Transverse colon (tissue), 4 donors: ENCODE results near the gene C1orf21. TPM values are rescaled to one million over a fixed set of nuclear protein-coding genes. Genes with fewer than 3 reads are reported as not detected.
A peak's percentile ranks its signal among the peaks of the same experiment; 100 is the strongest.

ENCODE experiments used
- DNase-seq: peaks from one replicate; pipeline ENCODE4 v3.0.0-alpha.2; 2019
- H3K27ac ChIP-seq, 4 donors: fragments of 200-600 bp; sonication (generic); 2 replicates each; pipeline ENCODE4 v1.5.1; 2016 to 2018; ENCODE audit warnings: inconsistent platforms in 4 of 4
- H3K27me3 ChIP-seq: fragments of 200-600 bp; sonication (generic); 2 replicates; pipeline ENCODE4 v1.5.1; 2017; ENCODE audit warnings: inconsistent platforms
- H3K36me3 ChIP-seq, 4 donors: fragments of 200-600 bp; sonication (generic); 2 replicates each; pipeline ENCODE4 v1.5.1; 2017 to 2019; ENCODE audit warnings: inconsistent platforms in 4 of 4
- H3K4me1 ChIP-seq, 4 donors: fragments of 200-600 bp; sonication (generic); 2 replicates each; pipeline ENCODE4 v1.5.1; 2017 to 2020; ENCODE audit warnings: inconsistent platforms in 4 of 4
- H3K4me3 ChIP-seq, 4 donors: fragments of 200-600 bp; sonication (generic); 1 replicate in 1 of 4; 2 replicates in 3 of 4; pipeline versions ENCODE4 v1.5.1 to v1.6.1; 2017 to 2019; ENCODE audit warnings: inconsistent platforms in 4 of 4
- H3K9me3 ChIP-seq, 2 donors: fragments of 200-600 bp; sonication (generic); 2 replicates each; pipeline ENCODE4 v1.5.1; 2017 to 2019; ENCODE audit warnings: inconsistent platforms in 2 of 2
- EP300 ChIP-seq: sonication (generic); formaldehyde crosslinking; IDR thresholded peaks from one replicate; pipeline ENCODE4 v1.6.1; 2017; ENCODE audit warnings: antibody characterized with exemption, low read depth
- POLR2A ChIP-seq: fragments of 450-650 bp; IDR thresholded peaks from one replicate; pipeline ENCODE4 v1.6.1; 2016; ENCODE audit warnings: antibody characterized with exemption, mild to moderate bottlenecking, moderate library complexity
- POLR2AphosphoS5 ChIP-seq, 3 donors: sonication (generic); formaldehyde crosslinking; IDR thresholded peaks; one replicate each; pipeline ENCODE4 v1.6.1; 2016; ENCODE audit warnings: antibody characterized with exemption in 3 of 3
- WGBS, 2 donors: methylation state at CpG; one replicate each; pipeline ENCODE4 v1.1.5; 2018; ENCODE audit warnings: low coverage in 1 of 2; 5-methylcytosine and 5-hydroxymethylcytosine counted together
- in situ Hi-C, 4 donors: fragments of 200-750 bp; cut with MboI; loops; one replicate each; pipeline versions ENCODE4 v1.15.0 to v1.15.1; 2017; ENCODE audit warnings: low sequenced_read_pairs in 3 of 4, low pct_ligation_motif_present in 1 of 4, low pct_unique_long_range_greater_than_20kb in 1 of 4
- intact Hi-C: fragments of 100-400 bp; cut with DNase I; formaldehyde crosslinking; loops from one replicate; pipeline ENCODE4 v1.15.1; 2023; ENCODE audit warnings: low total_unique reads
- total RNA-seq, 4 donors: library from RNA; depleted of rRNA; stranded (reverse); fragments of >200 nt; gene quantifications; one replicate each; pipeline ENCODE4 v1.1.0, GENCODE V29; 2016
- TF ChIP-seq, protein P1 (sequence below), 5 experiments: fragments of 200-600 bp in 3 of 5; fragments of 450-650 bp in 2 of 5; sonication (generic) in 3 of 5; IDR thresholded peaks; 1 replicate in 2 of 5; 2 replicates in 3 of 5; pipeline ENCODE4 v1.5.1; 2016 to 2017; ENCODE audit warnings: antibody characterized with exemption in 5 of 5, inconsistent platforms in 3 of 5, mild to moderate bottlenecking in 2 of 5, moderate library complexity in 1 of 5

C1orf21 gene
- total RNA-seq, 4 donors from 2014 or later, result 38.4 to 70.0 (median 62.4) TPM

DNA sequence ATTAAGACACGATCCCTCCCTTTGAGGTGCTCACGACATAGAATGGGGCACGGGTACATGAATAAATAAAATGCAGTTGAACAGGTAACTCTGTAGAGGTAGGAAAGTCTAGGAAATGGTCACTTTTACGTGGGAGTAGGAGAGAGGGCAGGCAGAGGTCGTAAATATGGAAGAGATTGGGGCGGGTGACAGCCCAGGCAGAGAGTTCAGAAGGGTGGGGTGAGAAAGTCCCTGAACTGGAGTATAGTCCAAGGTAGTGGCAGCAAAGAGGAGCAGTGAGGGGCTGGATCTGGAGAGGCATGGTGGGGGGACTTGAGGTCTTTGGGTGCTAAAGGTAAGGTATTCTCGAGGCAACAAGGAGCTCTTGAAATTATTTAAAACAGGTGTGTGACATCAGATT lies 147.9 kb downstream of the C1orf21 start:
- Histone ChIP-seq H3K27ac (peak overlapping the region; percentile 60 to 75 (median 70)), H3K4me1 (peaks cover 4 to 37% (median 12%) of the 10 kb centered on the region in 4 donors), H3K27me3 (no peaks in the 10 kb centered on the region), H3K9me3 (peaks cover 0 to 7% of the 10 kb centered on the region in 2 donors), H3K36me3 (no peaks in the 10 kb centered on the region), H3K4me3 (no peak overlapping the region)
- intact Hi-C loops (no loop called here), in situ Hi-C loops (no loop called here)
- TF ChIP-seq EP300 (no peak), POLR2A (no peak), POLR2AphosphoS5 (IDR thresholded peaks at IDR 0.05) (no peak)
- TF ChIP-seq, protein P1, sequence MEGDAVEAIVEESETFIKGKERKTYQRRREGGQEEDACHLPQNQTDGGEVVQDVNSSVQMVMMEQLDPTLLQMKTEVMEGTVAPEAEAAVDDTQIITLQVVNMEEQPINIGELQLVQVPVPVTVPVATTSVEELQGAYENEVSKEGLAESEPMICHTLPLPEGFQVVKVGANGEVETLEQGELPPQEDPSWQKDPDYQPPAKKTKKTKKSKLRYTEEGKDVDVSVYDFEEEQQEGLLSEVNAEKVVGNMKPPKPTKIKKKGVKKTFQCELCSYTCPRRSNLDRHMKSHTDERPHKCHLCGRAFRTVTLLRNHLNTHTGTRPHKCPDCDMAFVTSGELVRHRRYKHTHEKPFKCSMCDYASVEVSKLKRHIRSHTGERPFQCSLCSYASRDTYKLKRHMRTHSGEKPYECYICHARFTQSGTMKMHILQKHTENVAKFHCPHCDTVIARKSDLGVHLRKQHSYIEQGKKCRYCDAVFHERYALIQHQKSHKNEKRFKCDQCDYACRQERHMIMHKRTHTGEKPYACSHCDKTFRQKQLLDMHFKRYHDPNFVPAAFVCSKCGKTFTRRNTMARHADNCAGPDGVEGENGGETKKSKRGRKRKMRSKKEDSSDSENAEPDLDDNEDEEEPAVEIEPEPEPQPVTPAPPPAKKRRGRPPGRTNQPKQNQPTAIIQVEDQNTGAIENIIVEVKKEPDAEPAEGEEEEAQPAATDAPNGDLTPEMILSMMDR (IDR thresholded peaks at IDR 0.05), result no peak
- DNase-seq, result no peak
- WGBS, 2 donors, result 56 to 59% methylated on average over 7 of the region's 7 CpGs

GRCh38 chr1:184535191-184535970 lies 148.6 kb downstream of the C1orf21 start:
- intact Hi-C loops, result no loop called here
- no peak overlapping the region for H3K4me3 ChIP-seq
- in situ Hi-C loops, result no loop called here
- no peaks in the 10 kb centered on the region for H3K36me3 ChIP-seq
- peak overlapping the region; percentile 60 to 75 (median 70) for H3K27ac ChIP-seq
- H3K9me3 ChIP-seq, result peaks cover 0 to 7% of the 10 kb centered on the region in 2 donors
- peaks cover 4 to 37% (median 12%) of the 10 kb centered on the region in 4 donors for H3K4me1 ChIP-seq
- no peaks in the 10 kb centered on the region for H3K27me3 ChIP-seq
- no peak for DNase-seq
- WGBS, 2 donors, result 74 to 78% methylated on average over 4 to 5 of the region's 5 CpGs
- TF ChIP-seq POLR2AphosphoS5 (IDR thresholded peaks at IDR 0.05), result peak in 2 of 3 donors; percentile 65 to 80
- peak; percentile 49 for TF ChIP-seq EP300
- TF ChIP-seq POLR2A, result no peak
- TF ChIP-seq, protein P1 (IDR thresholded peaks at IDR 0.05), result no peak

- in situ Hi-C loops (no loop called here), intact Hi-C loops (no loop called here)
- 86 to 92% methylated on average over 6 to 8 of the region's 8 CpGs for WGBS, 2 donors
- no peak for TF ChIP-seq POLR2AphosphoS5 (IDR thresholded peaks at IDR 0.05)
- TF ChIP-seq, protein P1 (IDR thresholded peaks at IDR 0.05), result no peak
- no peak for TF ChIP-seq POLR2A
- TF ChIP-seq EP300, result no peak
- Histone ChIP-seq H3K4me1 (peaks cover 4 to 39% (median 15%) of the 10 kb centered on the region in 4 donors), H3K36me3 (no peaks in the 10 kb centered on the region), H3K27ac (peak overlapping the region; percentile 54 to 75 (median 66)), H3K4me3 (no peak overlapping the region), H3K9me3 (peaks cover 0 to 7% of the 10 kb centered on the region in 2 donors), H3K27me3 (no peaks in the 10 kb centered on the region)
- no peak for DNase-seq
Observed at GRCh38 chr1:184536246-184536985, 149.6 kb downstream of the C1orf21 start.

- Histone ChIP-seq H3K9me3 (peaks cover 0 to 7% of the 10 kb centered on the region in 2 donors), H3K36me3 (no peaks in the 10 kb centered on the region), H3K27ac (no peak overlapping the region), H3K27me3 (no peaks in the 10 kb centered on the region), H3K4me3 (no peak overlapping the region), H3K4me1 (peaks cover 3 to 14% (median 7%) of the 10 kb centered on the region in 4 donors)
- in situ Hi-C loops, result no loop called here
- TF ChIP-seq EP300 (no peak), POLR2A (no peak), POLR2AphosphoS5 (IDR thresholded peaks at IDR 0.05) (no peak)
- TF ChIP-seq, protein P1 (IDR thresholded peaks at IDR 0.05), result no peak
- intact Hi-C loops, result no loop called here
- 74 to 100% methylated on average over 1 to 2 of the region's 2 CpGs for WGBS, 2 donors
- no peak for DNase-seq
Observed at GRCh38 chr1:184539580-184539979, 152.8 kb downstream of the C1orf21 start.
